Nephron progenitor cell (in vitro differentiated cells): ENCODE measurements around the gene DLX2.

ENCODE experiments used
- DNase-seq: peaks from one replicate; pipeline ENCODE4 v3.0.0; 2021
- H3K27ac Mint-ChIP-seq: 2 replicates; pipeline ENCODE4 v1.8.0; 2021; ENCODE audit warnings: mild to moderate bottlenecking, moderate library complexity, mixed read lengths
- H3K27me3 Mint-ChIP-seq: 2 replicates; pipeline ENCODE4 v1.8.0; 2021; ENCODE audit warnings: mild to moderate bottlenecking, low read depth, mixed read lengths; ENCODE audit not compliant: poor library complexity
- H3K36me3 Mint-ChIP-seq: 2 replicates; pipeline ENCODE4 v1.8.0; 2021; ENCODE audit warnings: low read depth, mixed read lengths
- H3K4me1 Mint-ChIP-seq: 2 replicates; pipeline ENCODE4 v1.8.0; 2021; ENCODE audit warnings: mixed read lengths
- H3K4me3 Mint-ChIP-seq: 2 replicates; pipeline ENCODE4 v1.8.0; 2021; ENCODE audit warnings: mild to moderate bottlenecking, moderate library complexity, mixed read lengths
- H3K9me3 Mint-ChIP-seq: 2 replicates; pipeline ENCODE4 v1.8.0; 2021; ENCODE audit warnings: mild to moderate bottlenecking, moderate library complexity, mixed read lengths
- CTCF ChIP-seq: fragments of 200-600 bp; sonication (generic); IDR thresholded peaks from 2 replicates; pipeline ENCODE4 v1.5.0; 2021; ENCODE audit warnings: antibody characterized with exemption

The DLX2 gene

GRCh38 chr2:172084645-172085459 is 17.8 kb downstream of the DLX2 start:
- DNase-seq, result peak; percentile 87
- no peak overlapping the region for H3K27ac Mint-ChIP-seq
- peak overlapping the region; percentile 82 for H3K4me3 Mint-ChIP-seq
- no peaks in the 10 kb centered on the region for H3K36me3 Mint-ChIP-seq
- H3K4me1 Mint-ChIP-seq, result peaks cover 50% of the 10 kb centered on the region
- peaks cover 100% of the 10 kb centered on the region for H3K27me3 Mint-ChIP-seq
- no peak for TF ChIP-seq CTCF
- no peaks in the 10 kb centered on the region for H3K9me3 Mint-ChIP-seq

GRCh38 chr2:172084395-172084644 is 18.4 kb downstream of the DLX2 start:
- no peak for DNase-seq
- Mint-ChIP-seq H3K27ac (no peak overlapping the region), H3K36me3 (no peaks in the 10 kb centered on the region), H3K9me3 (no peaks in the 10 kb centered on the region), H3K27me3 (peaks cover 100% of the 10 kb centered on the region), H3K4me3 (peak overlapping the region; percentile 82), H3K4me1 (peaks cover 51% of the 10 kb centered on the region)
- TF ChIP-seq CTCF, result no peak

- no peak for DNase-seq
- Mint-ChIP-seq H3K27ac (no peak overlapping the region), H3K4me1 (peaks cover 49% of the 10 kb centered on the region)
These were observed 18.9 kb downstream of the DLX2 start for GRCh38 chr2:172083628-172084394.

GRCh38 chr2:172082944-172083627 is 19.6 kb downstream of the DLX2 start:
- H3K4me3 Mint-ChIP-seq, result no peak overlapping the region
- H3K27ac Mint-ChIP-seq, result no peak overlapping the region
- H3K36me3 Mint-ChIP-seq, result no peaks in the 10 kb centered on the region
- peaks cover 100% of the 10 kb centered on the region for H3K27me3 Mint-ChIP-seq
- DNase-seq, result peak; percentile 40
- no peaks in the 10 kb centered on the region for H3K9me3 Mint-ChIP-seq
- TF ChIP-seq CTCF, result no peak
- H3K4me1 Mint-ChIP-seq, result peaks cover 42% of the 10 kb centered on the region

More at GRCh38 chr2:172083628-172084394, 18.9 kb downstream of the DLX2 start:
- Mint-ChIP-seq H3K36me3 (no peaks in the 10 kb centered on the region), H3K9me3 (no peaks in the 10 kb centered on the region), H3K27me3 (peaks cover 100% of the 10 kb centered on the region), H3K4me3 (peak overlapping the region; percentile 82)
- TF ChIP-seq CTCF, result no peak

GRCh38 chr2:172082105-172082943 is 20.4 kb downstream of the DLX2 start:
- DNase-seq, result no peak
- Mint-ChIP-seq H3K27ac (no peak overlapping the region), H3K9me3 (no peaks in the 10 kb centered on the region), H3K4me3 (no peak overlapping the region), H3K4me1 (peaks cover 36% of the 10 kb centered on the region), H3K36me3 (no peaks in the 10 kb centered on the region), H3K27me3 (peaks cover 100% of the 10 kb centered on the region)
- TF ChIP-seq CTCF, result no peak
